HepG2 (cell line): Measurements from ENCODE around the gene UBC. TPM values are rescaled to one million over a fixed set of nuclear protein-coding genes. Genes with fewer than 3 reads are reported as not detected.

Experiments
- BRCA1 ChIP-seq: sonication (generic); formaldehyde crosslinking; IDR thresholded peaks from 2 replicates; pipeline ENCODE4 v1.4.0; 2020; ENCODE audit warnings: missing genetic modification reagents
- CENPT ChIP-seq: sonication (generic); formaldehyde crosslinking; IDR thresholded peaks from 2 replicates; pipeline ENCODE4 v1.8.0; 2022; ENCODE audit warnings: low read depth, mild to moderate bottlenecking, moderate library complexity, missing genetic modification reagents
- CHD2 ChIP-seq: IDR thresholded peaks from 2 replicates; pipeline ENCODE4 v1.6.1; 2011; ENCODE audit warnings: low read depth, low read length, improper control_type of control experiment
- ERF ChIP-seq: IDR thresholded peaks from 2 replicates; pipeline ENCODE4 v1.6.1; 2018; ENCODE audit warnings: missing biosample characterization, missing genetic modification reagents
- GABPA ChIP-seq, 2 experiments: IDR thresholded peaks; 2 replicates each; pipeline ENCODE4 v1.6.1; 2011 to 2016; ENCODE audit warnings: low read depth in 2 of 2, low read length in 1 of 2, missing biosample characterization in 1 of 2, missing genetic modification characterization in 1 of 2
- GATA4 ChIP-seq: sonication (generic); IDR thresholded peaks from 2 replicates; pipeline ENCODE4 v1.6.1; 2016; ENCODE audit warnings: antibody characterized with exemption, low read depth, borderline replicate concordance
- HDAC2 ChIP-seq: sonication (generic); formaldehyde crosslinking; IDR thresholded peaks from 2 replicates; pipeline ENCODE4 v1.4.0; 2020; ENCODE audit warnings: missing genetic modification reagents
- JUNB ChIP-seq: sonication (generic); formaldehyde crosslinking; IDR thresholded peaks from 2 replicates; pipeline ENCODE4 v1.8.0; 2022; ENCODE audit warnings: missing genetic modification reagents, mild to moderate bottlenecking, borderline replicate concordance
- MED1 ChIP-seq: sonication (generic); formaldehyde crosslinking; IDR thresholded peaks from 2 replicates; pipeline ENCODE4 v1.4.0; 2020; ENCODE audit warnings: missing genetic modification reagents
- NCOA5 ChIP-seq: sonication (generic); formaldehyde crosslinking; IDR thresholded peaks from 2 replicates; pipeline ENCODE4 v1.4.0; 2020; ENCODE audit warnings: missing genetic modification reagents
- POLR2AphosphoS2 ChIP-seq: IDR thresholded peaks from 2 replicates; pipeline ENCODE4 v1.6.1; 2011; ENCODE audit warnings: low read depth, low read length, improper control_type of control experiment
- RBFOX2 ChIP-seq: fragments of 200-400 bp; formaldehyde crosslinking; IDR thresholded peaks from 2 replicates; pipeline ENCODE4 v1.6.1; 2017; ENCODE audit warnings: low read depth, mild to moderate bottlenecking, low read length
- RBM22 ChIP-seq: fragments of 200-400 bp; formaldehyde crosslinking; optimal IDR thresholded peaks from 2 replicates; pipeline ENCODE3; 2017; ENCODE audit warnings: mild to moderate bottlenecking, low read length, moderate library complexity
- RBM39 ChIP-seq: fragments of 200-400 bp; formaldehyde crosslinking; IDR thresholded peaks from one replicate; pipeline ENCODE4 v1.6.1; 2018; ENCODE audit warnings: antibody characterized with exemption, mild to moderate bottlenecking, low read depth, low read length; ENCODE audit not compliant: poor library complexity, severe bottlenecking
- SALL2 ChIP-seq: sonication (generic); formaldehyde crosslinking; IDR thresholded peaks from 2 replicates; pipeline ENCODE4 v1.8.1; 2023; ENCODE audit warnings: mild to moderate bottlenecking, missing genetic modification reagents, inconsistent platforms
- SATB2 ChIP-seq: sonication (generic); formaldehyde crosslinking; IDR thresholded peaks from 2 replicates; pipeline ENCODE4 v1.5.0; 2020; ENCODE audit warnings: missing genetic modification reagents
- SIX4 ChIP-seq: sonication (generic); formaldehyde crosslinking; IDR thresholded peaks from 2 replicates; pipeline ENCODE4 v1.4.0; 2020; ENCODE audit warnings: missing genetic modification reagents
- SP2 ChIP-seq: sonication (generic); formaldehyde crosslinking; IDR thresholded peaks from 2 replicates; pipeline ENCODE4 v1.5.1; 2020; ENCODE audit warnings: mild to moderate bottlenecking, missing genetic modification reagents
- ZNF337 ChIP-seq: sonication (generic); formaldehyde crosslinking; IDR thresholded peaks from 2 replicates; pipeline ENCODE4 v1.5.1; 2020; ENCODE audit warnings: missing genetic modification reagents, low read depth, mild to moderate bottlenecking, borderline replicate concordance
- ZNF558 ChIP-seq: sonication (generic); formaldehyde crosslinking; IDR thresholded peaks from 2 replicates; pipeline ENCODE4 v1.9.0; 2022; ENCODE audit warnings: mild to moderate bottlenecking, missing genetic modification reagents, borderline replicate concordance
- ZNF569 ChIP-seq: sonication (generic); formaldehyde crosslinking; IDR thresholded peaks from 2 replicates; pipeline ENCODE4 v1.5.0; 2020; ENCODE audit warnings: mild to moderate bottlenecking, missing genetic modification reagents, moderate library complexity, borderline replicate concordance
- polyA plus RNA-seq, 8 experiments: library from polyadenylated mRNA; depleted of rRNA in 3 of 8; stranded (reverse) in 7 of 8; unstranded in 1 of 8; fragments of >200 nt; fragmentation: Illumina TruSeq in 4 of 8; extraction: Trizol in 4 of 8; gene quantifications; 2 replicates each; pipeline versions ENCODE4 v1.2.1 to v1.2.3, GENCODE V29; 2011 to 2016; ENCODE audit warnings: low read depth in 4 of 8, missing spikeins in 1 of 8, mixed read lengths in 1 of 8; ENCODE audit not compliant: insufficient read depth in 1 of 8
- total RNA-seq, 5 experiments: library from RNA; depleted of rRNA; stranded (reverse); fragments of >200 nt; fragmentation: Illumina TruSeq; extraction: Trizol; gene quantifications; 2 replicates each; pipeline ENCODE4 v1.2.3, GENCODE V29; 2016; ENCODE audit warnings: low read depth in 1 of 5
- TF ChIP-seq, protein P1 (sequence below): sonication (generic); formaldehyde crosslinking; IDR thresholded peaks from 2 replicates; pipeline ENCODE4 v1.4.0; 2020; ENCODE audit warnings: missing genetic modification reagents, mild to moderate bottlenecking, borderline replicate concordance
- TF ChIP-seq, protein P2 (sequence below): sonication (generic); formaldehyde crosslinking; IDR thresholded peaks from 2 replicates; pipeline ENCODE4 v1.8.1; 2023; ENCODE audit warnings: mild to moderate bottlenecking, moderate library complexity, missing genetic modification reagents
- TF ChIP-seq, protein P3 (sequence below): IDR thresholded peaks from 2 replicates; pipeline ENCODE4 v1.6.1; 2016; ENCODE audit warnings: low read depth, control low read depth

The UBC gene
- total and polyA plus RNA-seq, 2 of the 13 experiments (the other 11 are each of a cell fraction or from before 2014, with no cell fraction given): 805 to 1,432 TPM

DNA sequence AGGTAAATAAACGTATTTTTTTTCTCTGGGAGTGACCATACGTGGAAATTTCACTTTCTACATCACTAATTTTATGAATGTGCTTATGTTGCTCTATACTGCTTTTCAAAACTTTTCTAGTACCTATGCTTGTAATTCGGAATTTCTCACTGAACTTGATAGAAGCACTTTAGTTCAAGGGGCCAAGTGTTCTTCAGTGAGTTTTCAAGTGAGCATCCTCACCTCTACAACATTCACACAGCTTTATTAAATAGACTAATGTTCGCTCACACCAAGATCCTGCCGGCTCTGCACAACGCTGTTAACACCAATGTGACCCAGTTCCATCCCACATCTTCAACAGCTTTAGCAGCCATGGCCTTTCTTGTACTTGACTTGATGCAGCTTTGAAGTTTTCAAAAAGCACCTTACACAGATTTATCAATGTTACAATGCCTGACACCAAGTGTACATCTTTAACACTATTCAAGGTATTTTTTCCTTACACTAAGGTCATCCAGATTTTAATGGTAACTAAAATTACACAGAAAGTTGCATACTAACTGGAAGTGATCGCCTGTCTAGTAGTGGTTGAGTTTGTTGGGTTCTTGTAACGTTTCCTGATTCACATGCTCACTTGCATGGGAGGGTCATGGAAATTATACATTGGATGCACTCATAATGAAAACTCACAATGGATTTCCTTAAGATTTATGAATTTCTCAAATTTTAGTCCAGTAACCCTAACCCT is 4.5 kb downstream of the UBC start (continued):
- TF ChIP-seq, protein P1, sequence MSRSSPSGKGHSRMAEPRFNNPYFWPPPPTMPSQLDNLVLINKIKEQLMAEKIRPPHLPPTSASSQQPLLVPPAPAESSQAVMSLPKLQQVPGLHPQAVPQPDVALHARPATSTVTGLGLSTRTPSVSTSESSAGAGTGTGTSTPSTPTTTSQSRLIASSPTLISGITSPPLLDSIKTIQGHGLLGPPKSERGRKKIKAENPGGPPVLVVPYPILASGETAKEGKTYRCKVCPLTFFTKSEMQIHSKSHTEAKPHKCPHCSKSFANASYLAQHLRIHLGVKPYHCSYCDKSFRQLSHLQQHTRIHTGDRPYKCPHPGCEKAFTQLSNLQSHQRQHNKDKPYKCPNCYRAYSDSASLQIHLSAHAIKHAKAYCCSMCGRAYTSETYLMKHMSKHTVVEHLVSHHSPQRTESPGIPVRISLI (CRISPR knock-in tag): no peak
- TF ChIP-seq SATB2 (CRISPR knock-in tag) (0 out of 2 replicates have a peak, but pooled peaks have one; percentile 10), SIX4 (CRISPR knock-in tag) (0 out of 2 replicates have a peak, but pooled peaks have one; percentile 20), GABPA (IDR thresholded peaks at IDR 0.05; ENCODE audit: low read depth, low read length) (no peak), GABPA (CRISPR knock-in tag; IDR thresholded peaks at IDR 0.05; ENCODE audit: low read depth) (peak; percentile 11; the same call in 1 of the 2 replicates), RBM22 (peak; percentile 94), ERF (CRISPR knock-in tag) (0 out of 2 replicates have a peak, but pooled peaks have one; percentile 8), JUNB (CRISPR knock-in tag) (peak; percentile 17; the same call in 1 of the 2 replicates), BRCA1 (CRISPR knock-in tag) (0 out of 2 replicates have a peak, but pooled peaks have one; percentile 36), GATA4 (peak; percentile 33; the same call in 1 of the 2 replicates), CHD2 (peak; percentile 43; the same call in 1 of the 2 replicates), RBFOX2 (peak; percentile 69), RBM39 (no peak), POLR2AphosphoS2 (peak; percentile 93; the same call in 1 of the 2 replicates), NCOA5 (CRISPR knock-in tag) (peak; percentile 45; the same call in 1 of the 2 replicates), SALL2 (no peak), SP2 (CRISPR knock-in tag) (no peak), ZNF558 (CRISPR knock-in tag) (peak; percentile 47; the same call in 1 of the 2 replicates), ZNF569 (0 out of 2 replicates have a peak, but pooled peaks have one; percentile 40), MED1 (CRISPR knock-in tag) (peak; percentile 6; the same call in 1 of the 2 replicates), HDAC2 (CRISPR knock-in tag) (no peak), CENPT (CRISPR knock-in tag) (no peak), ZNF337 (CRISPR knock-in tag) (no peak)
- TF ChIP-seq, protein P2, sequence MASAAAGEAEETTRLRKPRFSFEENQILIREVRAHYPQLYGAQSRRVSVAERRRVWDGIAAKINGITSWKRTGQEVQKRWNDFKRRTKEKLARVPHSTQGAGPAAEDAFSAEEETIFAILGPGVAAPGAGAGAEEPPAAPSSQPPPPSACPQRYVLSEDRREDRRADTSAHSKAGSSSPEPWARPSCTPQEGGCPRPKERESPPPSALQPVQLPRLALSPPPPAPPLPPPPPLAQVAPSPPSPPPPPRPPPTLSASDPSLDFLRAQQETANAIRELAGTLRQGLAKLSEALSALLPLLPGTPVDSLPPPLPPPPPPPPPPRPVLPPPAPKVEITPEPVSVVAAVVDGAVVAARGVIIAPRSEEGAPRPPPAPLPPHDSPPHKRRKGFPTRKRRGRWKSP (CRISPR knock-in tag): 0 out of 2 replicates have a peak, but pooled peaks have one; percentile 38
- TF ChIP-seq, protein P3, sequence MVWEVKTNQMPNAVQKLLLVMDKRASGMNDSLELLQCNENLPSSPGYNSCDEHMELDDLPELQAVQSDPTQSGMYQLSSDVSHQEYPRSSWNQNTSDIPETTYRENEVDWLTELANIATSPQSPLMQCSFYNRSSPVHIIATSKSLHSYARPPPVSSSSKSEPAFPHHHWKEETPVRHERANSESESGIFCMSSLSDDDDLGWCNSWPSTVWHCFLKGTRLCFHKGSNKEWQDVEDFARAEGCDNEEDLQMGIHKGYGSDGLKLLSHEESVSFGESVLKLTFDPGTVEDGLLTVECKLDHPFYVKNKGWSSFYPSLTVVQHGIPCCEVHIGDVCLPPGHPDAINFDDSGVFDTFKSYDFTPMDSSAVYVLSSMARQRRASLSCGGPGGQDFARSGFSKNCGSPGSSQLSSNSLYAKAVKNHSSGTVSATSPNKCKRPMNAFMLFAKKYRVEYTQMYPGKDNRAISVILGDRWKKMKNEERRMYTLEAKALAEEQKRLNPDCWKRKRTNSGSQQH (CRISPR knock-in tag): 0 out of 2 replicates have a peak, but pooled peaks have one; percentile 42
